SKM-1 treated with dmso at 0.1 percent for 144 hours (cell line): ENCODE measurements around the gene NEUROD6.

ENCODE experiments used
- DNase-seq: peaks from one replicate; lab custom pipeline; 2025; ENCODE audit not compliant: unreplicated experiment; lab: John Stamatoyannopoulos, UW

NEUROD6 gene

DNA sequence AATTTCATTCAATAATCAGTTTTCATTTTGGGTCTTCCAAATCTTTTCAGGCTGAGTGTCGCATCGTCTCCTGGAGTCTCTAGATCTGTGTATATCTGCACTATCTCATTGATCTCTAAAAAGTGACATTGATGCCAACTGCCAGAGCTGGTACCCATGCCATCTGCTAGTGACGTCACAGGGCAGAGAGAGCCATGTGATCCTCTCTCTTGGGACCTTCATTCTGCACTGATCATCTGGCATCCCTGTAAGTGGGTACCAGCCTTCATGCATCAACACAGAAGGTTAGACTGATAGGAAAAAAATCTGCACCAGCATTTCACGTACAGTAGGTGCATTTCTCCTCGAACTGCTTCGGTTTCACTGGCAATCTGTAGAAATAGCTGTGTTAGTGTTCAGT lies at the start of gene NEUROD6:
NEUROD6 (minus strand) TSS at position 124 of the 400 bp plus-strand sequence. CDS start 1,458 bp downstream, outside the sequence.
- no peak for DNase-seq

DNA sequence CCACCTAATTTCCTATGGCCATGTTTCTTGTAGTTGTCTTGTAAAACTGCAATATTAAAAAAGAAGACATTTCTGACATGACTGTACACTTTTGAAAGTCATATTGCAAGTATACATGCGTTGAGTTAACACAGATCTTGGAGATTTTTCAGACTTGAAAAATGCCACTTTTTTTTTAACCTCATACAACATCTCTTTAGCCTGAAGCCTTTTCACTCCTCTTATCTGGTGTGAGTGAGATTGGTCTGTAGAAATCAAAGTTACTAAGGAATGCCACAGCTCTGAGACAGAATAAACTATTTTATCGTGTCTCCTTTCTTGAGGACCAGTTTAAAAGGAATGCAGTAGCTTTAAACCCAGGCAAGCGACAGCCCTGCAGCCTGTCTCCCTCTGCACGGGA lies 43.9 kb upstream of the NEUROD6 start:
- no peak for DNase-seq

DNA sequence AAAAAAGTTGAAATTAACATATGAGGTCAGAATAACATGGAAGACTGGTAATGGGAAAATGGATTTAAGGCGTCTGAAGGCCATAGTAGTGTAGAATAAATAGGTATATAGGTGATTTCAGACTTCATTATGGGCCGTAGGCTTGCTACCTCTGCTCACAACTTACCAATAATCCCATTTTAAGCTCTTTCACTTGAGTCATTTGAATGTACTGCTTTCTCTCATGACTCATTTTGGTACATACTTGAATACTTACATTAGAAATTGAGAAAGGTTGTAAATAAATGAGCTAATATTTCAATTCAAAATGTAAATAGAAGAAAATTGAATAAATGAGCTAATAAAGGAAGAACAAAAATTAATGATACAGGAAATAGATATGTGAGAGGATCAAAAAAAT lies 42.2 kb upstream of the NEUROD6 start:
- DNase-seq: no peak

DNA sequence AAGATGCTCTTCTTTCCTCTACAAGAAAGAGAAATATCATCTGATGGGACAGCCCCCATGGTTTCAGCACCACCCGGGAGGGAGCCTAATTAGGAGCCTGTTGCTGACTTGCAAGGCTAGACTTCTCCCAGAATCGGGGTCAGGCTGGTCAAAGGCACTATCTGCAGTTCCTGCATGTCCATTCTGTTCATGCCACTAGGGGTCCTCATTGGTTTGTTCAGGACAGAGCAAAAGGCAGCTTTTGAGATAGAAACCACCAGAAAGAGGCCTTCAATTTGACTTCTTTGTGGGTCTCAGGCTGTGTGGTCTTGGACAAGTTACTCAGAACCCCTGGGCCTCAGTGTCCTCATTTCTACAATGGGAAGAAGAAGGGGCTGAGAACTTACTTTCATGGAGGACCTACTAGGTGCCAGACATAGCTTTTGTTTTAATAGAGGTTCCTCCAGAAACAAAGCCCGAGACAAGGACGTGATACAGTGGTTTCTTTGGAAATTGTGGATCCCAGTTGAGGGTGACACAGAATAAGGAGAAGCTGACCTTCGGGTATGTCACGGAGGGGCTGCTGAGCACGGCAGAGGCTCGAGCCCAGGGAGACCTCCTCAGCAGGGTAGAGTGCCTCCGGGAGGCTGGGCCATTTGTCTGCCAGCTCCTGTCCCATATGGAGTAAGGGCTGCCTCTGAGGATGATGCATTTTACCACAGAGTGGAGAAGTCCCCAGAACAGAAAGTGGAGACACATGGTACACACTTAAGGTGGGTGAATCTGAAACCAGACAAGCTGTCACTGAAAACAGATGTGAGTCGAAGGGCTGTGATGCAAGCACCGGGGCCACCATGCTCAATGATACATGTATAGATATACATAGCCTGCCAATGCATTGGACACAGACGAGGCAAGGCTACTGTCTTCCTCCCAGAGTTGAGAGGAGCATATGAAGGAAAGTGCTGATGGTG lies 33.1 kb upstream of the NEUROD6 start:
- peak; percentile 46 for DNase-seq

GRCh38 chr7:31372231-31372959 lies 31.9 kb upstream of the NEUROD6 start:
- no peak for DNase-seq

GRCh38 chr7:31371621-31372020 lies 31.1 kb upstream of the NEUROD6 start:
- no peak for DNase-seq

DNA sequence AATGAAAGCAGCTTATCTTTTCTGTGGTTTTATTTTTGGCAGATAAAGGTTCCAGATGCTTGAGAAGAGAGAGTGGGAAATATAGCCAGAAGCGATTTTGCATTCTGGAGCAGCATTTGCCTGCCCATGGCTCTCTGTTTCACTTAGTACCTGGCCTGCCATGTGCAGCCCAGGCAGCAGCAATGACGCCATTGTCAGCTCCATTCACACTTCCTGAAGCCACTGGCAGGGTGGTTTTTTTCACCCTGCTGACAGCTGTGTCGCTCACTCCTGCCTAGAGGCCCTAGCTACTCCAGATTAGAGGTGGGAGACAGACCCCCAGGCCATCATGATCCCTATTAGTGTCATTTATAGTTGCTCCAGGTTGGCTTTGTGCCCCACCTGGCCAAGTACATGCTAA lies 30.1 kb upstream of the NEUROD6 start:
- no peak for DNase-seq

GRCh38 chr7:31368620-31369019 lies 28.1 kb upstream of the NEUROD6 start:
- DNase-seq: no peak

- DNase-seq: no peak
These were observed 23.0 kb upstream of the NEUROD6 start for GRCh38 chr7:31363496-31363895.

- DNase-seq: no peak
These were observed 22.5 kb upstream of the NEUROD6 start for GRCh38 chr7:31363051-31363450.

DNA sequence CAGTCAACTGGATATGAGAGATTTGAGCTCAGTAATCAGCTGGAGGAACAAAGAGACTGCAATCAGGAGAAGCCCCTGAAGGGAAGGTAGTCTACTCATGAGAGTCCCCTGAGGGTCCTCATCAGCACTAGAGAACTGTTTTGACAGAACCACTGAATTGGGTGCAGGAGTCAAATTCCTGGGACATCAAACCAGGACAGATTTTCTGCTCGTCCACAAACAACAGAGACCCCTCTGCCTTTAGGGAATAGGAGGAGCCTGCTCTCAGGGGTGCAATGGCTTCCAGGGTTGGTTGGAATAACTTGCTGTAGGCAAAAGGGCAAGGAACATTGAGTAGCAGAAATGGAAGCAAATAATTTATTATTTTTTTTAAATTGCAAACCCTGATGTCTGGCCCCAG lies 21.9 kb upstream of the NEUROD6 start:
- no peak for DNase-seq

- no peak for DNase-seq
These were observed 17.9 kb upstream of the NEUROD6 start for GRCh38 chr7:31358467-31358866.

- no peak for DNase-seq
These were observed 4.9 kb upstream of the NEUROD6 start for GRCh38 chr7:31345421-31345820.

DNA sequence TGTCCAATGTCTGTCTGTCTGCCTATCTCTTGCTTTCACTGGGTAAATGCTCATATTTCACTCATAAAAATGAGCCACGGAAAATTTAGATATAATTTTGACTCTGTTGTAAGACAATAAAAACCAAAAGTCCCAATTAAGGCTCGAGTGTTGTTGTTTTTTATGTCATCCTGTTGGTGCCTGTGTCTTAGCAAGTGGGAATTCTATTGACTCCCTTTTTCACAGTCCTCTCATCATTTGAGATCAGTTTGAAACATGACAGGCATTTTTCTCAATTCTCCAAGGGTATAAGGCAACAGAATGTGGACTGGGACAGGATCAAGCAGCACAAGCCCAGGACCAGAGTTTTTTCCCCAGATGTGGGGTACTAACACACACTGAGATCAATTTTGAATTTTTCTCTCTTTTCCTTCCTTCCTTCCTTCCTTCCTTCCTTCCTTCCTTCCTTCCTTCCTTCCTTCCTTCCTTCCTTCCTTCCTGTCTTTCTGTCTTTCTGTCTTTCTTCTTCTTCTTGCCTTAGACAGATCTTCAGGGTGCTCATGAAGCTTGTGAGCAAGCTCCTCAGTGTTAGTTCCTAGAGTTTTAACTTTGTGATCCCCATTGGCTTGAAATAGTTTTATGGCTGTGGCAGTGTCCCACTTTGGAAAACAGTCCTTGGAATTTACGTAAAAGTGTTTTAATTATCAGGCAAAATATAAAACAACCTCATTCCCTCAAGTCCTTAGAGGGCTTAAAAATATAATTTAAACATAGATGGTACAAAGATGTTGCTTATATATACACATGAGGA lies 3.2 kb upstream of the NEUROD6 start:
- no peak for DNase-seq

- no peak for DNase-seq
These were observed 615 bp upstream of the NEUROD6 start for GRCh38 chr7:31341141-31341540.

GRCh38 chr7:31340051-31340450 lies 475 bp downstream of the NEUROD6 start:
- no peak for DNase-seq

- no peak for DNase-seq
These were observed 1.8 kb downstream of the NEUROD6 start for GRCh38 chr7:31338706-31339105.

DNA sequence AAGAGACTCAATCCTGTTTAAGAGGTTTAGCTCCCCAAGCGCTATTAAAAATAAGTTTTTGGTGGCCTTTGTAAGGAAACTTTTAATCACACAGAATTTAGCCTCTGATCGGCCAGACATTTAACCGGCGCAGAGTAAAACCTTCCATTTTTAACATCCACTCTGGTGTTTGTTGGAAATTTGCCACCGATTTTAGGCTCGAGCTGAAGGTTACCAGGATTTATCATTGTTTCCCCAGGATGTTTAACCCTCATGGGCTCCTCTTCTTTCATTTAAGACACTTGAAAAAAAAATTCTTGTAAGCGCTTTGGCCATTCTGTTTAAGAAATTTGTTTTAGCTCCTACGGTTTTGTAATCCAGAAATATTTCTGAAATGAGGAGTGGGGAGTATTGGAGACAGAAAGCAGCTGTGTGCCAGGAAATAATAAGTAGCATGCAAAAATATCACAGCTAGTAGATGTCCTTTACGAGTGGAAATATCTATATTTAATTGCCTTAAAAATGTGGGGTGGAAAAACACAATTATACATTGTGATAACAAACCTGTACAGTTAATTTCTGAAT lies 3.4 kb downstream of the NEUROD6 start:
- DNase-seq: no peak

- DNase-seq: no peak
These were observed 4.1 kb downstream of the NEUROD6 start for GRCh38 chr7:31336202-31337001.

GRCh38 chr7:31335884-31336201 lies 4.7 kb downstream of the NEUROD6 start:
- DNase-seq: no peak
